Measurements from ENCODE around the gene RPL36A.

The RPL36A gene

DNA sequence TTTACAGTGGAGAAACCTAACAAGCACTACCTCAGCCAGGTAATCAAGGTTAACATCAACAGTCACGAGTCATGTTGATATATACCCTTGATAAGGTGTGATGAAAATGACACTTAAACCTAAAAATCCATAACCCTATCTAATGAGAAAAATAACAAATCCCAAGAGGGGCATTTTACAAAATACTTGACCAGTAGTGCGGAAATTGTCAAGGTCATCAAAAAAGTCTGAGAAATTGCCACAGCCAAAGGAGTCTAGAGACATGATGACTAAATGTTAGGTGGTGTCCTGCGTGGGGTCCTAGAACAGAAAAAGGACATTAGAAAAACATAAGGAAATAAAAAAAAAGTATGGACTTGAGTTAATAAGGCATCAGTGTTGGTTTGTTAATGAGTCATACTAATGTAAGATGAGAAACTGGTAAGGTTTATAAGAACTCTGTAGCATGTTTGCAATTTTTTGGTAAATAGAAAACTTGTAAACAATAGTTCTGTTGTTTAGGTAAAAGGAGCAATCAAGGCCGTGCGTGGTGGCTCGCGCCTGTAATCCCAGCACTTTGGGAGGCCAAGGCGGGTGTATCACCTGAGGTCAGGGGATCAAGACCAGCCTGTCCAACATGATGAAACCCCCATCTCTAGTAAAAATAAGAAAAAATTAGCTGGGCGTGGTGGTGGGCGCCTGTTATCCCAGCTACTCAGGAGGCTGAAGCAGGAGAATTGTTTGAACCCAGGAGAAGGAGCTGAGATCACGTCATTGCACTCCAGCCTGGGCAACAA is 2.9 kb downstream of the RPL36A start:
- DNase-seq = no peak

DNA sequence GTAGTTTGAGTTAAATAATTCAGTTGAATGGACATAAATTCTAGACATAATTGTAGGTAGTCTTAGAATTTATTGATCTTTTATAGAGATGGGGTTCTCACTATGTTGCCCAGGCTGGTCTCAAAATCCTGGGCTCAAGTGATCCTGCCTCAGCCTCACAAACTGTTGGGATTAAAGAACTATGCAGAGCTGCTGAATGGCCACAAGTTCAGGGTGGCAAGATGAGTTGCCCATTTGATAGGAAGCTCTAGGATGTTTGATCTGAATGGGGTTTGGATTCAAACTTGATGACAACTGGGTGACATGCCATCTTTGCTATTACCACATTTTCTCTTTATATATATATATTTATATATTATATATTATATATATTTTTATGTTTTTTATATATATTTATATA is 3.6 kb downstream of the RPL36A start:
- no peak for DNase-seq

DNA sequence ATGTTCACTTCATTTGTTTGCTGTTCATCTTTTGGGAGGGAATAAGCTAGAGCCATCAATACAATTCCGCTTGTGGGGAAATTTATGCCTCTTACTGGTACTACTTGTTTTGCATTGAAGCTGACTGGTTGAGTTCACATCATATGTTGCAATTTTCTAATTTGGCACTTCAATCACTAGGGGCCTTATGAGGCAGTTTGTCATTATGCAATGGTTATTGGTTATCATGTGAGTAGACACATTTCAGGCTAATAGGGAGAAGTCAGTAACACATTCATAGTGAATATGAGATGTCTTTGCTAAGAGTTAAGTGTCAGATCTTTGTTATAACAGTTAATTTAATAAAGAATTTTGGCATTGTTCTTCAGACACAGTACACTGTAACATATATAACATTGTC is 5.0 kb downstream of the RPL36A start:
- no peak for DNase-seq

DNA sequence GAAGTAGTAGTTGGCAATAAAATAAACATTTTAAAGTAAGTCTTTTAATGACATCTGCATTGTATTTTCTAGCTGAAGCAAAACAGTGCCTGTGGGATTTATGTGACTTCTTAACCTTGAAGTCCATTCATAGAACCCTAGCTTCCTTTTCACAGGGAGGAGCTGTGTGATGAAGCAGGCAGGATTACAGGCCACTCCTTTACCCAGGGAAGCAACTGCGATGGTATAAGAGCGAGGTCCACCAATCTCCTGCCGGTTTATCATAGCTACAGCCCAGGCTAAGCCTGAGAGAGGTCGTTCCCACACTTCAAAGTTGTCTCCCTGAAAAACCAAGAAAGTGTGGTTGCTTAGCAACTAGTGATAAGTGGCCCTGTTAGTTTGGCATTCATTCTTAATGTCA is 7.0 kb downstream of the RPL36A start:
- DNase-seq = no peak

DNA sequence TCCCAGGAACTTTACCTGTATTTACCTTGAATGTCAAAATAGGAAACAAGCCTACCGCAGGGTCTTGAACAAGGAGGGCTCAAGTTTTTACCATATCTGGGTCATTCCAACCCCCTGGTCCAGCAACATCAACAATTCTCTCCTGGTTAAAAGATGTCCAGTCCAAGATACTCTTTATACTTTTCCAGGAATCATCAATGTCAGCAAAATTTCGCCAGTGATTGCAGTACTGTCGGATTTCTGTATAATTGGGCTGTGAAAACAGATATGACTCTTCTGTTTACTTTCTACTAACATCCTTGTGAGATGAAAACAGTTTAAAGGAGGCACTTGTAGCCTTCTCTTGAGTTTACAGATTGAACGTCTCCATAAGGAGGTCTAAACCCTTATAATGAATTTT is 7.9 kb downstream of the RPL36A start:
- no peak for DNase-seq

DNA sequence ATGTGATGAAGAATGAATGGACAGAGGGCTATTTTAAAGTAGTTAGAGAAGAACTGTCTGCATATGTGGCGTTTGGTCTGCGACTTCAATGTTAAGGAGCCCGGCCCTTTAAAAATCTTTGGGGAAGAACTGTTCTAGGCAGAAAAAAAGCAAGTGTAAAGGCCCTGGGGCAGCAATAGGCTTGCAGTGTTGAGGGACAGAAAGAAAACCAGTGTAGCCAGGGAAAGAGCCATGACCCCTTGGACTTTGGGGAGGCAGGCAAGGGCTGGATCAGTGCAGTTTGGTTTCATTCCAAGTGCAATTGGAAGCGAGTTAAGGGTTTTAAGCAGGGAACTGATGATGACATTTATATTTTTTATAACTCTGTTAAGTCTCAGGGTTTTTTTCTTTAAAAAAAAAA is 9.0 kb downstream of the RPL36A start:
- DNase-seq = no peak

DNA sequence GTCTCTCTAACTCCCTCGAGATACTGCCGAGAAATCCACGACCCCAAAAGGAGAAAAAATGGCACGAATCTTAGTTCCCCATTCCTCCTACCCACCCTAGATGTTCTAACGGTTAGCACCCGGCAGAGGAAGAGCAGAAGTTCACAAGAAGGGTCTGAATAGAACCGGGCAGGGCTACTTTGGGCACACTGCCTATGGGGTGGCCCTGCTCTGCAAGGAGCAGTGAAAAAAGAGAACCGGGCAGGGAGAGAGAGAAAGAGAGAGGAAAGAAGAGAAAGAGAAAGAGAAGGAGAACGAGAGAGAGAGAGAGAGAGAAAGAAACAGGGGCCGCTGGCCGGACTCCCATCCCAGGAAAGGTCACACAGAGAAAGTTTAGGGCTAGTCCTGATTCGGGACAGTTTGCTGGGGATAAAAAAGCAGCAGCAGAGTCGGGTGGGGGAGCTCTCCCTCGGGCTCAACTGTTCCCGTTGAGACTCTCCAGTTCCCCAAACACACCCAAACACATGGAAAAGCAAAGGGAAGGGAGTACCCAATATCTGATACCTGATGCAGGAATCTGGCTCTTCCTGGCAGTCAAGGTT is 16.4 kb downstream of the RPL36A start:
- DNase-seq = no peak

DNA sequence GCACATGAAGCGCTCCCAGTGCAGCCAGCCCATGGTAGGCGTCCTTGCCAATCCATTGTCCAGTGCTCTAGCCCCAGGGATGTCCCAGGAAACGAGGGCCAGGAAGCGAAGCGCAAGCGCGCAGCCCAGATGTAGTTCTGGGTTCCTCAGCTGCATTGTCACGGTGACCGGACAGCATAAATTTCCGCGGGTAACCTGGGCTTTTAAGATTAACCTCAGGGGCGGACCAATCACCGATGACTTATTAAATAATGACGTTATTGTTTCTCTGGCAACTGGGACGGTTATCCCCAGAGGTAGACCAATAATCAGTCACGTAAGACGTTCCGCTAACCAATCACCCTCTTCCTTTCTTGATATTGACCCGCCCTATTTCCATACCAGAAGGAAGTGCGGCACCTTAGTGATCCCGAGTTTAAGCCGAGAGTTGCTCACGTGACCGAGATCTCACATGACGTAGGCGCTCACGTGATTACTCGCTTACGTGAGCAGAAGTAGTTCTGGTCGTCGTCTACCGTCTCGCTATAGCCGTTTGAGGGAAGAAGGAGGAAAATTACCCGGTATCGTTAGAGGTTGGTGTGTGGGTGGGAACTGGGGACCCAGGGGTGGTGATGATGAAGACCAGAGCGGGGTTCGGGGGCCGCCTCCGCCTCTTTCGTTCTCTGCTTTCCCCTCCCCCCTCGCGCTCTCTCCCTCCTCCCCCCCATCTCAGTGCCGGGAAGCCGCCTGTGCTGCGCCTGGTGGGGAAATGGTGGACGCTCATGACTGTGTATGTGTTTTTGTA is 17.1 kb downstream of the RPL36A start, which contains the start of the genes GLA and HNRNPH2:
Gene GLA (minus strand): TSS at position 178 of the 784 bp plus-strand sequence. CDS start 22 bp downstream, at position 156.
Gene HNRNPH2 (plus strand): TSS at position 475 of the 784 bp plus-strand sequence. CDS start 3,767 bp downstream, outside the sequence.
- DNase-seq = peak; percentile 84 to 86

DNA sequence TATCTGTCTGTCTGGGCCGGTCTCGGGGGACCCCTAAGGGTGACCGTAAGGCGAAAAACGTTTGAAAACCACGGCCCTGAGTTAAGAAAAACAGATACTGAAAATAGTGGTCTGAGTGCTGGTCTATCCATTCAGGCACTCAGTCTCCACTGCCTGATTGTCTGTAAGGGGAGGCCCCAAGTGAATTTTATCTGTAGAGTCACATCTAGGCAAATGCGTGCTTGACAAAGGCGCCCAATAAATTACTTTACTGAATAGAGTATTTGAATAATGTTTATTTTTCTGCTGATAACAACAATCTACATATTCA is 17.7 kb downstream of the RPL36A start:
- DNase-seq = no peak

DNA sequence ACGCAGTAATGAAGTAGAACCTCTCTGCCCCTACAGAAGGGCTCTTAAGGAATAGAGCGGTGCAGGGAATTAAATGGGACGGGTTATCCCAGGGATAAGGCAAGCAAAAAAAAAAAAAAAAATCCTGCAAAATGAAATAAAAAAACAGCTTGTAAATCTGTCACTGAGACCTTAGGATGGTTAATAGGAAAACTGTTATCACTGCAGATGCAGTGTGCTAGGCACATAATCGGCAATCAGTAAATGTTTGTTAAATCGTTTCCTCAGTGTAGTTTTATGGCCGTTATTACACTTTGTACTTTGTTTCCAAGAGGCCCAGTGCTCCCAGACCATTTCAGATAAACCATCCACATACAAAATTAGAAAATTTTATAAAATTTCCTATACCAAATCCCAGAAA is 18.2 kb downstream of the RPL36A start:
- DNase-seq = no peak

DNA sequence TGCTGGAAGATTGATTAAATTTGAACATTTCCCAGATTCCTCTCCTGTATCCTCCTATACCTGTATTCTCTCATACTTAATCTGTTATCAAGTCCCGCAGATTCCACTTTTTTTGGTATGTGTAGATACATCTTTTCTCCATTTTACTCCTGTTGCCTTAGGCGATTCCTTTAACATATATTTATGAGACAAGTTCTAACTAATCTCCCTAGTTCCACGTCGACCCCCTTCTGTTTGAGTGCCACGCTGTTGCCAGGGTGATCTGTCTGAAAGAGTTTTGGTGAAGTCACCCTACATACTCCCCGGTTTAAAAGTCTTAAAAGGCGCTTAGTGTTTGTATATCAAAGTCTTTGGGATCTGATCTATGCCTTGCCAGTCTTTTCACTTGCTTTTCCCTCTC is 19.6 kb downstream of the RPL36A start:
- DNase-seq = no peak

DNA sequence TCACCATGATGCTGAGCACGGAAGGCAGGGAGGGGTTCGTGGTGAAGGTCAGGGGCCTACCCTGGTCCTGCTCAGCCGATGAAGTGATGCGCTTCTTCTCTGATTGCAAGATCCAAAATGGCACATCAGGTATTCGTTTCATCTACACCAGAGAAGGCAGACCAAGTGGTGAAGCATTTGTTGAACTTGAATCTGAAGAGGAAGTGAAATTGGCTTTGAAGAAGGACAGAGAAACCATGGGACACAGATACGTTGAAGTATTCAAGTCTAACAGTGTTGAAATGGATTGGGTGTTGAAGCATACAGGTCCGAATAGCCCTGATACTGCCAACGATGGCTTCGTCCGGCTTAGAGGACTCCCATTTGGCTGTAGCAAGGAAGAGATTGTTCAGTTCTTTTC is 21.2 kb downstream of the RPL36A start:
- DNase-seq = no peak

DNA sequence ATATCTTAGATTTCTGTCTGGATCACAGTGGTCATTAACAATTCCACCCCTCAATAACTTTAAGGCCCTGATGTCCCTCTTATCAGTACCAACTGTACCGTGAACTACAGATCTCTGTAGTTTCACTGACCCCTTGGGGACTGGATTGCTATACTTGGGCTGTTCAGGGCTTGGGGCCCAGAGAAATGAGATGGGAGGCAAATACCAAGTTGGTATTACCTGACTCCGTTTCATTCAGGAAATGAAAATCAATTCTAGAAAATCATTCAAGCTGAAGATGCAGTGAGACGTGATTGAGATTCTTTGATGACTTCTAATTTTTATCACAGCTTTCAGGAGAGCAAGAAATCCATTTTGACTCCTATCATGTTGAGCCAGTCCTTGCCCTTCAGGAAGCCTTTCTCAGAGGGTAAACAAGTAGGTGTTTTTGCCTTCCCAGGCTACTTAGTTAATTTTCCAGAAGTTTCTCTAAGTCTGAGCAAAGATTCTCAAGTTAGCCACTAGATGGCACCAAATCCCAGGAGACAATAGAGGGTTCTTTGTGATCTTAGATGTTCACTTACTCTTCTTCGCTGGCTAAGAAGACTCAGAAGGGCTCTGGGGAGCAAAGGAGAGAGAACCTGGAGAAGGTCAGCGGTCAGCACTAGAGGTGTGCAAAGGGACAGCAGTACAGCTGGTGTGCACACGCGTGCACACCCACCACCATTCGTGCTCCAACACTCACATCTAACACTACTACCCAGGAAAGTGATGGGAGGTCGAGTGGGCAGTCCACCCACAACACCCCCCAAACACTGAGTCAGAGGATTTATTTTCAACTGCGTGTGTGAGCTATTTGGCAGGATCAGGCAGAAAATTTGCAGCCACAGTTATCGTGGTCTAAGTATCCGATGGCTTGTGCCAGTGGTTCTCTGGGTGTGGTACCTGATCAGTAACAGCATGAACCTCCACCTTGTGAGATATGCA is 24.7 kb downstream of the RPL36A start:
- DNase-seq = no peak

DNA sequence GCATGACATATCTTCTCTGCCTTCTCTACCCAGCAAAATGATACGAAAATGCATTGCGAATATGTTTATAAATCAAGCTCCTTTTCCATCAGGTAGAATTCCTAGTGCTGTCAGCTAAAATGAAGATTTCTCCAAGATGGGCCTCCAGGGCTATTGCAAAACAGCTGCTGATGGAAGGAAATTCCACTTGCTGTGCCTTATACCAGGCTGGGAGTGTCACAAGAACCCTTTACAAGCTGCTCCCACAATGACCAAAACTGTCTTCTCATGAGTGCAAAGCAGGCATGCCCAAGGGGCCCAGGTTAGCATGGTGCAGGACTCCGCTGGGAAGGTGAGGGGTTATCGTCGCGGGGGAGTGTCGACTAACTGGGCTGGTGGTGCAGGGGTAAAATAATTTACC is 25.9 kb downstream of the RPL36A start:
- DNase-seq = no peak

DNA sequence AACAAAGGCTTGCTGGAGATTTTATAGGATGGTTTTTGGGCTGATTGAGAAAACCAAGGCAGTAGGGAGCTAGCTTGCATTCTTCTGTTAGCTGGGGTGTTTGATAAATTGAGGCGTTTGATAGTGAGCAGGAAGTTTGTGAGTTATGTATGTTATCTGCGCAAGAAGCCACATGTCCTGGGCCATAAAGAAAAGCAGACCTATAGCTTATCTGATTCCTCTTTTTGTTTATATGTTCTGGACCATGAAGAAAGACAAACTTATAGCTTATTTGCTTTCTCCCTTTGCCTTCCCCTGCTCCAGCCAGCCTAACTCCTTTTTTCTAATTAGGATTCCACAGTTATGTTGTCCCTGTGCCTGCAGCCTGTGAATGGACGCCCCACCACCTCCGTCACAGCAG is 26.4 kb downstream of the RPL36A start:
- no peak for DNase-seq

DNA sequence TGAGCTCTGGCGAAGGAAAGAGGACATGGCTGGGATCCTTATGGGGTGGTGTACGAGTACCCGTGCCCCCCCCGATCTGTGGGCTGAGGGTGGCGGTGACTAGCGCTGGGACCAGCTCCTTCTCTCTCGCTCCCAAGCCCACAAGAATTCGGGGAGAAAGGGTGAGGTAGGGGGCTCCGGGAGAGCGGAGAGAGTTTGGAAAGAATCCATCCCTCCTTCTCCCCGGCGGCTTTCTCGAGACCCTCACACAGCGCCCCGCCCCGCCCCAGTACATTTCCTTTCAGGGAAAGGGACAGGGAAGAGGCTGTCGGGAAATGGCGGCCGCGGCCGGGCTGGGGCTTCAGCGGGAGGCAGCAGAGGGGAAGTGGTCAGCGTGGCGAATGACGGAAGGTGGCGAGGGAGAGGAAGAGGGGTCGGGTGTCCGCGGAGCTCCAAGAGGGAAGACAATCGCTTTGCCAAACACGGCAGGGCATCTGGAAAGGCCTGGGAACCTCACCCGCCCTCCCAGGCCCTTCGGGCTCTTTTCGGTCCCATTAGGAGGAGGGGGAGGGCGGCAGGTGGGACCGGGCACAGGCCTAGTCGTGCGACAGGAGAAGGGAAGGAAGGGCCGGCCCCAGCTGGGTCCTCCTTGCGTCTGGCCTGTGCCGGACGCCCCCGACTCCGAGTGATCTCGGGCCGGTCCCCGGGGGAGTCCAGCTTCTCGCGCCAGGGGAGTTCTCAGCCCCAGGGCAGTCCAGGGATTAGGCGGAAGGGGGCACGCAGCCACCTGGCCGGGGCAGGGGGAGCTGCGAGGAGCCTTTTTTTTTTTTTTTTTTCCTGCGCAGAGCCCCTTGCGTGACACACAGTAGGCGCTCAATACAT is 27.4 kb downstream of the RPL36A start:
- DNase-seq = peak; percentile 43 to 52

DNA sequence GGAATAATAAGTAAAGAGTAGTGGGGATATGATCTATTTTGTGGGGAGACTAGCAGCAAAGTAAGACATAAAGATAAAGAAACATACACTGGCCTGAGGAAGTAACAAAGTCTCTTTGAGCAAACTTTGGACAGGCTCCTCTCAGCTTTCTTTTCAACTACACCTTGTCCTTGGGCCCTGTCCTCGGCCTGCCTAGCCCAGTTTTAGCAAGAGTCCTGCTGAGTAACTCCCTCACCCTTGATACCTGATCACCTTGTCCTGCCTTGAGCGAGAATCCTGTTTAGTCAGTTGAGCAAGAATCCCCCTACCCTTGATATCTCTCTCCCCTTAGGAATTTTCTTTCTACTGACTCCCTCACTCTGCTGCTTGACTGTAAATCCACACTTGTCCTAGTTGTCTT is 28.7 kb downstream of the RPL36A start:
- DNase-seq = no peak

DNA sequence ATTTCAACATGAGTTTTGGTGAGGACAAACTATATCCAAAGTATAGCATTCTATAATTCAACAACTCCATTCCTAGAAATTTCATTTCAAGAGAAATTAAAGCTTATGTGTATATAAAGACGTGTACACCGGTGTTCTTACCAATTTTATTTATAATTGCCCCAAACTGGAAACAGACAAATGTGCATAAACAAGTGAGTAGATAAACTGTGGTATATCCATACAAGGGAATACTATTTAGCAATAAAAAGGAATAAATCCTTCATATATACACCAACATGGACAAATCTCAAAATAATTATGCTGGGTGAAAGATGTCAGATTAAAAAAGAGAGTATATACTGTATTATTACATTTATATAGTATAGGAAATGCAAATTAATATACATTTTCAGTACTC is 37.1 kb downstream of the RPL36A start:
- DNase-seq = no peak

DNA sequence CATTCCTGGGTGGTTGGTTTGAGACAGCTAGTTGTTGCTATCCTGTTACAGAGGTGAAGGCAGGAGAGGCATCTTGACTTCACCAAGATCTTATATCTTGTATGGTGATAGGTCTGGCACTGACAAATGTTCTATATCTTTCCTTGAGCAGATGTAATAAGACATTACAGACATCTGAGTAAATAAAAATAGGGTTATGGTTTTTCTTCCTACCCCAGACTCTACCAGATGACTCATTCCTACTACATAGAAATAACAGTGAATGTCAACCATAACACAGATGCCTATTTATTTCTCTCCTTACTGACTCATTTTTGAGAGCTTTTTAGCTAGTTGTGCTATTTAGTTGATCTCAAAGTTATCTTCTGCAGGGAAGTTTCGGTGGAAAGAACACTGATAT is 39.1 kb downstream of the RPL36A start:
- no peak for DNase-seq

DNA sequence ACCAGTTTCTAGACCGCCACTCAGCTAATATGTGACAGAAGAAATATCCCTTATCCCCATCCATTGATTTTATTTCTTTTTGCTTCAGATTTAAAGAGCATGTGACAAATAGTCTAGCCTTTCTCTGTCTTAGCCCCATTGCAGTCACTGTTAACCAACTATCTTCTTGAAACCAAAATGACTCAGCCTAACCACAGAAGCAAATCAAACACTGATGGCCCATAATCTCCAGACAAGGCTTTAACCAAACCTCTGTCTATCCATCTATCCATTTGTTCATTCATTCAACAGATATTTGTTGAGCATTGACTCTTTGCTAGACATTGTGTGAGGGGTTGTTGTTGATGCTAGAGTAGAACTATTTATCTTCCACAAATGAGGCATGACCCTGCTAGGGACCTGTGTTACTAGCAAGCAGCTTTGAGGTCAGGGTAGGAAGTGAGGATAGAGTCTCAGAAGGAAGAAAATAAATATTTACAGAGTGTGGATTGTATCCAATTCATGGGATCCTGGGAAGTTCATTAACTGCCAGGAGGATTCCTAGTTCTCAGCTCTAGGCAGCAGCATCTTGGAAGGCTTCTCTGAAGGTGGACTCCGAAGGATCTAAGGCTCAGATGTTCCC is 39.8 kb downstream of the RPL36A start:
- DNase-seq = no peak

DNA sequence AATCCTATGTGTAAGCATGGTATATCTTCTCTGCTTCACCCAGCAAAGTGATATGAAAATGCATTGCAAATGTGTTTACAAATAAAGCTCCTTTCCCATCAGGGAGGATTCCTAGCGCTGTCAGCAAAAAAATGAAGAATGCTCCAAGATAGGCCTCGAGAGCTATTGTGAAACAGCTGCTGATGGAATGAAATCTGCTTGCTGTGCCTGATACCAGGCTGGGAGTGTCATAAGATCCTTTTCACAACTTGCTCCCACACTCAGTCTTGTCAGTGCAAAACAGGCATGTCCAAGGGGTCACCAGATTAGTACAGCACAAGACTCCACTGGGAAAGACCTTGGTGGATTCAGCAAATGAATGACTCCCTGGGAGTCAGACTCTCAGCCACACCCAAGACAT is 51.3 kb downstream of the RPL36A start:
- DNase-seq = no peak
